IMR-90 (cell line): ENCODE data around the gene APOF. TPM values are rescaled to one million over a fixed set of nuclear protein-coding genes. Genes with fewer than 3 reads are reported as not detected.

Experiments
- ATAC-seq: fragments of 200-7000 bp; cut with Tn5 transposase; 2 replicates; pipeline ENCODE4 v1.9.1; 2020; ENCODE audit warnings: low read depth, mild to moderate bottlenecking, moderate library complexity
- BruUV-seq: library from RNA; stranded (reverse); fragments of 400-500 nt; replicated peaks from 2 replicates; lab custom pipeline; 2021; lab: Mats Ljungman, UMichigan
- CTCF ChIA-PET: fragments of 300-600 bp; formaldehyde crosslinking; extraction: SDS; loops from one replicate; lab custom pipeline; 2021; ENCODE audit warnings: antibody characterized with exemption; lab: Yijun Ruan, JAX
- POLR2A ChIA-PET: fragments of 300-600 bp; sonication (Branson Sonifier 250); formaldehyde crosslinking; loops from one replicate; lab custom pipeline; 2022; ENCODE audit warnings: antibody characterized with exemption; ENCODE audit not compliant: unreplicated experiment; lab: Charles Lee
- DNase-seq: peaks from one replicate; pipeline ENCODE4 v3.0.0; 2013
- H2AFZ ChIP-seq: replicated peaks from 2 replicates; pipeline ENCODE3; 2013; ENCODE audit warnings: low read length, mild to moderate bottlenecking; ENCODE audit not compliant: poor library complexity
- H2AK5ac ChIP-seq: 2 replicates; pipeline ENCODE4 v1.6.1; 2013; ENCODE audit warnings: low read depth, low read length, inconsistent platforms
- H2AK9ac ChIP-seq: replicated peaks from 2 replicates; pipeline ENCODE3; 2013; ENCODE audit warnings: mild to moderate bottlenecking, low read depth, low read length, moderate library complexity; ENCODE audit not compliant: poor library complexity
- H2BK120ac ChIP-seq: 2 replicates; pipeline ENCODE4 v1.6.1; 2013; ENCODE audit warnings: low read depth, low read length, inconsistent platforms
- H2BK15ac ChIP-seq: 3 replicates; pipeline ENCODE4 v1.6.1; 2013; ENCODE audit warnings: low read depth, low read length, inconsistent platforms
- H2BK20ac ChIP-seq: 2 replicates; pipeline ENCODE4 v1.6.1; 2013; ENCODE audit warnings: low read depth, mild to moderate bottlenecking, inconsistent platforms, low read length, moderate library complexity
- H2BK5ac ChIP-seq: 2 replicates; pipeline ENCODE4 v1.6.1; 2013; ENCODE audit warnings: mild to moderate bottlenecking, low read depth, low read length, inconsistent platforms; ENCODE audit not compliant: poor library complexity, severe bottlenecking
- H3K14ac ChIP-seq: replicated peaks from 2 replicates; pipeline ENCODE4 v1.6.1; 2013; ENCODE audit warnings: low read depth, low read length, inconsistent platforms
- H3K18ac ChIP-seq: 2 replicates; pipeline ENCODE4 v1.6.1; 2013; ENCODE audit warnings: low read depth, low read length, control low read depth
- H3K23ac ChIP-seq: 2 replicates; pipeline ENCODE4 v1.6.1; 2013; ENCODE audit warnings: low read depth, low read length, inconsistent platforms
- H3K27ac ChIP-seq: 2 replicates; pipeline ENCODE4 v1.5.1; 2013; ENCODE audit warnings: mild to moderate bottlenecking, control low read depth, low read length; ENCODE audit not compliant: insufficient read depth
- H3K27me3 ChIP-seq: 2 replicates; pipeline ENCODE4 v1.6.1; 2013; ENCODE audit warnings: low read length; ENCODE audit not compliant: control insufficient read depth, insufficient read depth
- H3K36me3 ChIP-seq: 2 replicates; pipeline ENCODE4 v1.6.1; 2013; ENCODE audit warnings: low read length, mixed read lengths; ENCODE audit not compliant: control insufficient read depth, insufficient read depth
- H3K4ac ChIP-seq: 2 replicates; pipeline ENCODE4 v1.6.1; 2013; ENCODE audit warnings: low read depth, low read length, inconsistent platforms
- H3K4me1 ChIP-seq: 2 replicates; pipeline ENCODE4 v1.6.1; 2013; ENCODE audit warnings: low read length, mixed read lengths; ENCODE audit not compliant: control insufficient read depth, insufficient read depth
- H3K4me2 ChIP-seq: 2 replicates; pipeline ENCODE4 v1.6.1; 2013; ENCODE audit warnings: low read depth, mild to moderate bottlenecking, control low read depth, low read length, moderate library complexity
- H3K4me3 ChIP-seq: 2 replicates; pipeline ENCODE4 v1.5.1; 2013; ENCODE audit warnings: low read depth, mild to moderate bottlenecking, control low read depth, low read length, moderate library complexity; ENCODE audit not compliant: insufficient read depth
- H3K56ac ChIP-seq: 2 replicates; pipeline ENCODE4 v1.6.1; 2013; ENCODE audit warnings: low read length, inconsistent platforms; ENCODE audit not compliant: insufficient read depth; ENCODE audit errors: extremely low read depth
- H3K79me1 ChIP-seq, 2 experiments: 2 replicates each; pipeline ENCODE4 v1.6.1; 2013; ENCODE audit warnings: low read length in 2 of 2, inconsistent platforms in 1 of 2, low read depth in 1 of 2
- H3K9ac ChIP-seq: 2 replicates; pipeline ENCODE4 v1.6.1; 2013; ENCODE audit warnings: low read depth, low read length, control low read depth
- H3K9me1 ChIP-seq: 2 replicates; pipeline ENCODE4 v1.6.1; 2013; ENCODE audit warnings: low read length, inconsistent platforms; ENCODE audit not compliant: insufficient read depth
- H3K9me3 ChIP-seq: 2 replicates; pipeline ENCODE4 v1.6.1; 2013; ENCODE audit warnings: low read length; ENCODE audit not compliant: control insufficient read depth, insufficient read depth
- H4K20me1 ChIP-seq: 2 replicates; pipeline ENCODE4 v1.6.1; 2013; ENCODE audit warnings: low read length, inconsistent platforms; ENCODE audit not compliant: insufficient read depth
- H4K5ac ChIP-seq: 2 replicates; pipeline ENCODE4 v1.6.1; 2013; ENCODE audit warnings: mild to moderate bottlenecking, low read depth, low read length, control low read depth
- H4K8ac ChIP-seq, 2 experiments: 2 replicates each; pipeline ENCODE4 v1.6.1; 2013; ENCODE audit warnings: low read depth in 2 of 2, low read length in 2 of 2, control low read depth in 1 of 2, inconsistent platforms in 1 of 2
- H4K91ac ChIP-seq: 2 replicates; pipeline ENCODE4 v1.6.1; 2013; ENCODE audit warnings: low read depth, low read length, inconsistent platforms; ENCODE audit not compliant: insufficient read depth
- BHLHE40 ChIP-seq: fragments of 150-350 bp; IDR thresholded peaks from 2 replicates; pipeline ENCODE4 v1.6.1; 2016; ENCODE audit warnings: mild to moderate bottlenecking, low read depth, low read length
- CEBPB ChIP-seq: IDR thresholded peaks from 2 replicates; pipeline ENCODE4 v1.6.1; 2012; ENCODE audit warnings: low read depth, low read length, improper control_type of control experiment
- FOS ChIP-seq: fragments of 150-350 bp; IDR thresholded peaks from 2 replicates; pipeline ENCODE4 v1.6.1; 2016; ENCODE audit warnings: low read depth, low read length
- MAZ ChIP-seq: IDR thresholded peaks from 2 replicates; pipeline ENCODE4 v1.6.1; 2012; ENCODE audit warnings: low read depth, mild to moderate bottlenecking, low read length, improper control_type of control experiment, moderate library complexity, borderline replicate concordance
- MXI1 ChIP-seq: IDR thresholded peaks from 2 replicates; pipeline ENCODE4 v1.6.1; 2012; ENCODE audit warnings: low read depth, mild to moderate bottlenecking, low read length, moderate library complexity, borderline replicate concordance
- WGBS, 2 experiments: methylation state at CpG; one replicate each; pipeline versions ENCODE4 v1.1.5 to v1.1.7; 2013; ENCODE audit warnings: missing lambda C conversion rate in 2 of 2; ENCODE audit not compliant: insufficient read length in 1 of 2; ENCODE audit errors: extremely low coverage in 2 of 2; 5-methylcytosine and 5-hydroxymethylcytosine counted together
- dilution Hi-C: fragments of 300-500 bp; cut with HindIII; formaldehyde crosslinking; loops from one replicate; pipeline ENCODE4 v1.14.3; 2018; ENCODE audit warnings: low sequenced_read_pairs; ENCODE audit not compliant: unreplicated experiment
- in situ Hi-C: fragments of 300-500 bp; cut with MboI; formaldehyde crosslinking; loops from 3 replicates; pipeline ENCODE4 v1.14.3; 2019; ENCODE audit warnings: low sequenced_read_pairs, inconsistent platforms, mixed read lengths
- intact Hi-C: fragments of 100-400 bp; cut with micrococcal nuclease; formaldehyde crosslinking; loops from 2 replicates; pipeline ENCODE4 v1.10.0; 2022
- polyA plus RNA-seq, 3 experiments: library from polyadenylated mRNA; depleted of rRNA; stranded (reverse); fragments of >200 nt; gene quantifications; 2 replicates each; pipeline ENCODE4 v1.2.3, GENCODE V29; 2012; ENCODE audit warnings: low replicate concordance in 1 of 3
- total RNA-seq: library from RNA; depleted of rRNA; stranded (reverse); fragments of >200 nt; gene quantifications from 2 replicates; pipeline ENCODE4 v1.2.3, GENCODE V29; 2012
- TF ChIP-seq, protein P1 (sequence below): fragments of 150-350 bp; IDR thresholded peaks from 2 replicates; pipeline ENCODE4 v1.6.1; 2016; ENCODE audit warnings: low read depth, mild to moderate bottlenecking, low read length, moderate library complexity, borderline replicate concordance
- TF ChIP-seq, protein P2 (sequence below): conservative IDR thresholded peaks from 2 replicates; pipeline ENCODE4 v1.5.1; 2012; ENCODE audit warnings: mild to moderate bottlenecking, low read depth, low read length, improper control_type of control experiment

The APOF gene
- total and polyA plus RNA-seq, 2 of the 4 experiments (the other 2 are of a cell fraction): not detected

DNA sequence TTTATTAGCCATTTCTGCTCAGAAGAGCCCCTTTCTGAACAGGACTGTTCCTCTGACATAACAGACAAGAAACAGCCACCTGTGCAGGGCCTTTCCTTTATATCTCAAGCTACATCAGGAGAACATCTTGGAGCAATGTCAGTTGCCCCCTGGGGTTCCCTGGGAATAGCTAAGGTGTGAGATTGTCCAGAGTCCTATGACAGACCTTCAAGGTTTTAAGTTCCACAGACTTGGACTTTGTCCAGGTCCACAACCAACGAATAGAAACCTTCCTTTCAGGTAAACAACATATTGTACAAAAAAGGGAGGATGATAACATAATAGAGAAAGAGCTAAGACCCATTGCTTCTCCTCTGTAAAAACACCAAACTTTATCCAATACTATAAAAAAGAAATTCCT lies 21.0 kb downstream of the APOF start:
- ATAC-seq (no peak), DNase-seq (no peak)
- H4K5ac ChIP-seq: no peak overlapping the region
- H4K8ac ChIP-seq: no peak overlapping the region
- no peak overlapping the region for H3K14ac ChIP-seq
- no peaks in the 10 kb centered on the region for H3K27me3 ChIP-seq
- H2BK20ac ChIP-seq: no peak overlapping the region
- H2AFZ ChIP-seq: no peak overlapping the region
- no peaks in the 10 kb centered on the region for H3K4me1 ChIP-seq
- H3K9me3 ChIP-seq: no peaks in the 10 kb centered on the region
- peaks cover 5% of the 10 kb centered on the region; the same call in 1 of the 2 replicates for H3K9me1 ChIP-seq
- H3K27ac ChIP-seq: no peak overlapping the region
- no peak overlapping the region for H2BK120ac ChIP-seq
- peaks cover 40% of the 10 kb centered on the region for H3K36me3 ChIP-seq
- H3K56ac ChIP-seq: no peak overlapping the region
- ChIA-PET CTCF (interaction anchor here (0.9 to 1.1 kb wide), 2 partner anchors 11 to 122 kb away, joined by 3 to 6 read pairs; no protein-coding TSS in a partner anchor), POLR2A (no interaction called here)
- H3K4me2 ChIP-seq: no peak overlapping the region
- H2AK5ac ChIP-seq: no peak overlapping the region
- BruUV-seq: no TSS peak
- no peak overlapping the region for H3K23ac ChIP-seq
- dilution Hi-C loops: no loop called here
- intact Hi-C loops: no loop called here
- H3K4ac ChIP-seq: no peak overlapping the region
- in situ Hi-C loops: no loop called here
- TF ChIP-seq BHLHE40 (no peak), FOS (no peak), MAZ (no peak), CEBPB (no peak), MXI1 (no peak)
- TF ChIP-seq, protein P1, sequence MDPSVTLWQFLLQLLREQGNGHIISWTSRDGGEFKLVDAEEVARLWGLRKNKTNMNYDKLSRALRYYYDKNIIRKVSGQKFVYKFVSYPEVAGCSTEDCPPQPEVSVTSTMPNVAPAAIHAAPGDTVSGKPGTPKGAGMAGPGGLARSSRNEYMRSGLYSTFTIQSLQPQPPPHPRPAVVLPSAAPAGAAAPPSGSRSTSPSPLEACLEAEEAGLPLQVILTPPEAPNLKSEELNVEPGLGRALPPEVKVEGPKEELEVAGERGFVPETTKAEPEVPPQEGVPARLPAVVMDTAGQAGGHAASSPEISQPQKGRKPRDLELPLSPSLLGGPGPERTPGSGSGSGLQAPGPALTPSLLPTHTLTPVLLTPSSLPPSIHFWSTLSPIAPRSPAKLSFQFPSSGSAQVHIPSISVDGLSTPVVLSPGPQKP: no peak
- TF ChIP-seq, protein P2, sequence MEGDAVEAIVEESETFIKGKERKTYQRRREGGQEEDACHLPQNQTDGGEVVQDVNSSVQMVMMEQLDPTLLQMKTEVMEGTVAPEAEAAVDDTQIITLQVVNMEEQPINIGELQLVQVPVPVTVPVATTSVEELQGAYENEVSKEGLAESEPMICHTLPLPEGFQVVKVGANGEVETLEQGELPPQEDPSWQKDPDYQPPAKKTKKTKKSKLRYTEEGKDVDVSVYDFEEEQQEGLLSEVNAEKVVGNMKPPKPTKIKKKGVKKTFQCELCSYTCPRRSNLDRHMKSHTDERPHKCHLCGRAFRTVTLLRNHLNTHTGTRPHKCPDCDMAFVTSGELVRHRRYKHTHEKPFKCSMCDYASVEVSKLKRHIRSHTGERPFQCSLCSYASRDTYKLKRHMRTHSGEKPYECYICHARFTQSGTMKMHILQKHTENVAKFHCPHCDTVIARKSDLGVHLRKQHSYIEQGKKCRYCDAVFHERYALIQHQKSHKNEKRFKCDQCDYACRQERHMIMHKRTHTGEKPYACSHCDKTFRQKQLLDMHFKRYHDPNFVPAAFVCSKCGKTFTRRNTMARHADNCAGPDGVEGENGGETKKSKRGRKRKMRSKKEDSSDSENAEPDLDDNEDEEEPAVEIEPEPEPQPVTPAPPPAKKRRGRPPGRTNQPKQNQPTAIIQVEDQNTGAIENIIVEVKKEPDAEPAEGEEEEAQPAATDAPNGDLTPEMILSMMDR: no peak
- no peak overlapping the region for H2AK9ac ChIP-seq
- no peak overlapping the region for H4K91ac ChIP-seq
- no peaks in the 10 kb centered on the region; the same call in 1 of the 2 replicates for H4K20me1 ChIP-seq
- no CpG with 5 or more reads among the region's 1 CpG for WGBS, 2 experiments
- no peak overlapping the region for H3K9ac ChIP-seq
- H3K79me1 ChIP-seq: peaks cover 0 to 4% of the 10 kb centered on the region in 2 experiments; a peak in 1 of 4 replicates
- no peak overlapping the region for H3K4me3 ChIP-seq
- H2BK15ac ChIP-seq: no peak overlapping the region
- H3K18ac ChIP-seq: no peak overlapping the region
- H2BK5ac ChIP-seq: no peak overlapping the region
